HCT116 (cell line): ENCODE measurements around the gene INTS6L.

Experiments
- EGR1 ChIP-seq: IDR thresholded peaks from 2 replicates; pipeline ENCODE4 v1.6.1; 2012; ENCODE audit warnings: low read depth
- EZH2 ChIP-seq: fragments of 200-600 bp; sonication (generic); IDR thresholded peaks from 2 replicates; pipeline ENCODE4 v1.6.1; 2017; ENCODE audit warnings: antibody characterized with exemption, mixed run types
- POLR2A ChIP-seq: IDR thresholded peaks from 2 replicates; pipeline ENCODE4 v1.7.0; 2011; ENCODE audit warnings: borderline replicate concordance; ENCODE audit not compliant: insufficient read depth, insufficient read length; ENCODE audit errors: extremely low read depth
- POLR2AphosphoS5 ChIP-seq: IDR thresholded peaks from 2 replicates; pipeline ENCODE4 v1.6.1; 2011; ENCODE audit warnings: mild to moderate bottlenecking, low read depth, low read length, moderate library complexity
- SIN3A ChIP-seq: IDR thresholded peaks from 2 replicates; pipeline ENCODE4 v1.6.1; 2012; ENCODE audit warnings: low read depth
- SP1 ChIP-seq: IDR thresholded peaks from 2 replicates; pipeline ENCODE4 v1.6.1; 2012; ENCODE audit warnings: low read depth
- SRF ChIP-seq: IDR thresholded peaks from 2 replicates; pipeline ENCODE4 v1.6.1; 2012; ENCODE audit warnings: low read depth
- TF ChIP-seq, protein P1 (sequence below), 3 experiments: fragments of 200-600 bp in 1 of 3; sonication (generic) in 1 of 3; IDR thresholded peaks in 2 of 3; conservative IDR thresholded peaks in 1 of 3; 2 replicates each; pipeline ENCODE4 v1.5.1; 2012 to 2017; ENCODE audit warnings: low read depth in 2 of 3, low read length in 2 of 3, antibody characterized with exemption in 1 of 3, borderline replicate concordance in 1 of 3, control low read depth in 1 of 3, mild to moderate bottlenecking in 1 of 3, mixed read lengths in 1 of 3, mixed run types in 1 of 3, moderate library complexity in 1 of 3; ENCODE audit not compliant: insufficient read depth in 1 of 3
- TF ChIP-seq, protein P2 (sequence below): IDR thresholded peaks from 2 replicates; pipeline ENCODE4 v1.6.1; 2012

DNA sequence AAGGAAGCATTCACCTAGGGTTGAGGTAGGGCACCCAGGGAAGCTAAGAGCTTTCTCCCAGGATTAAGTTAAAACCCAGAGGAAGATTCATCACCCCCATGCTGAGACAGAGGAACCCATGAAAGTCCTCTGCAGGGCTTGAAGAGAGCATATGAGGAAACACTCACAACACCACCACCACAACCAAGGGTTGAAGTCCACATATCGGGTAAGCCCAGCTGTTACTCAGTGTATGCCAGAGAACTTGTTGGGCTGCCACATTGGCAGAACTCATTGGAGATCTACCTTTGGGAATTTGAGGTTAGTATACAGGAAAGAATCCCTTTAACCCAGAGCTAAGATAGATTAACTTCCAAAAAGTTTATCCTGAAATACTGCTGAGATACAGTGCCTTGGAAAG is 75.1 kb downstream of the INTS6L start:
- TF ChIP-seq POLR2A (no peak), SP1 (no peak), SRF (no peak), EZH2 (no peak), SIN3A (no peak), EGR1 (no peak), POLR2AphosphoS5 (no peak)
- TF ChIP-seq, protein P1, sequence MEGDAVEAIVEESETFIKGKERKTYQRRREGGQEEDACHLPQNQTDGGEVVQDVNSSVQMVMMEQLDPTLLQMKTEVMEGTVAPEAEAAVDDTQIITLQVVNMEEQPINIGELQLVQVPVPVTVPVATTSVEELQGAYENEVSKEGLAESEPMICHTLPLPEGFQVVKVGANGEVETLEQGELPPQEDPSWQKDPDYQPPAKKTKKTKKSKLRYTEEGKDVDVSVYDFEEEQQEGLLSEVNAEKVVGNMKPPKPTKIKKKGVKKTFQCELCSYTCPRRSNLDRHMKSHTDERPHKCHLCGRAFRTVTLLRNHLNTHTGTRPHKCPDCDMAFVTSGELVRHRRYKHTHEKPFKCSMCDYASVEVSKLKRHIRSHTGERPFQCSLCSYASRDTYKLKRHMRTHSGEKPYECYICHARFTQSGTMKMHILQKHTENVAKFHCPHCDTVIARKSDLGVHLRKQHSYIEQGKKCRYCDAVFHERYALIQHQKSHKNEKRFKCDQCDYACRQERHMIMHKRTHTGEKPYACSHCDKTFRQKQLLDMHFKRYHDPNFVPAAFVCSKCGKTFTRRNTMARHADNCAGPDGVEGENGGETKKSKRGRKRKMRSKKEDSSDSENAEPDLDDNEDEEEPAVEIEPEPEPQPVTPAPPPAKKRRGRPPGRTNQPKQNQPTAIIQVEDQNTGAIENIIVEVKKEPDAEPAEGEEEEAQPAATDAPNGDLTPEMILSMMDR (IDR thresholded peaks at IDR 0.05 in 2 of 3, conservative IDR thresholded peaks at IDR 0.05 in 1 of 3; ENCODE audit: borderline replicate concordance in 1 of 3, insufficient read depth in 1 of 3, low read depth in 2 of 3, low read length in 2 of 3) = no peak
- TF ChIP-seq, protein P2, sequence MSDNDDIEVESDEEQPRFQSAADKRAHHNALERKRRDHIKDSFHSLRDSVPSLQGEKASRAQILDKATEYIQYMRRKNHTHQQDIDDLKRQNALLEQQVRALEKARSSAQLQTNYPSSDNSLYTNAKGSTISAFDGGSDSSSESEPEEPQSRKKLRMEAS = no peak
